Tongue (tissue), 2 donors: Measurements from ENCODE around the gene NPBWR2. TPM values are rescaled to one million over a fixed set of nuclear protein-coding genes. Genes with fewer than 3 reads are reported as not detected.
A peak's percentile ranks its signal among the peaks of the same experiment; 100 is the strongest.

ENCODE experiments used
- DNase-seq: peaks from one replicate; pipeline ENCODE4 v3.0.0-alpha.2; 2015
- total RNA-seq: library from RNA; depleted of rRNA; stranded (reverse); fragments of >200 nt; gene quantifications from one replicate; pipeline ENCODE4 v1.2.3, GENCODE V29; 2014

The NPBWR2 gene
- total RNA-seq, 1 donor from 2014 or later: not detected

DNA sequence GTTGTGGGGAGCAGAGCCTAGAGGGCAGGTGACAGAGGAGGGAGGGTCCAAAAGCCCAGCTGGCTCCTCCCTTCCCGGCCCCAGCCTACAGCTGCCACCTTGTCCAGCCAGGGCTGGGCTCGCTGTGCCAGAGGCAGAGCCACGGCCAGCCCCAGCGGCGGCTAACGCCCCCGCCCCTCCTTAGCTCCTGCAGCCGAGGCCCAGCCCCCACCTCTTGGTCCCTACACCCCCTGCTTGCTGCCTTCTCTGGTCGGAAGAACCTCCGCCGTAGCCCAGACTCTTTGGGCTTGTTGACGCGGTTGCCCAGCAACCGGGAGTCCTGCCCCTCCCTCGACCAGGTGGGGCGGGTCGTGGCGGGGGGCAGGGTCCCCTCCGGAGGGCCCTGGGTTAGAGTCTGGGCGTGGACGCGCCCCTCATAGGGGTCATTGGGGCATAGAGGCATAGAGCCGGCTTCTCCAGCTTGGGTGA lies 22.6 kb downstream of the NPBWR2 start:
- DNase-seq: no peak

DNA sequence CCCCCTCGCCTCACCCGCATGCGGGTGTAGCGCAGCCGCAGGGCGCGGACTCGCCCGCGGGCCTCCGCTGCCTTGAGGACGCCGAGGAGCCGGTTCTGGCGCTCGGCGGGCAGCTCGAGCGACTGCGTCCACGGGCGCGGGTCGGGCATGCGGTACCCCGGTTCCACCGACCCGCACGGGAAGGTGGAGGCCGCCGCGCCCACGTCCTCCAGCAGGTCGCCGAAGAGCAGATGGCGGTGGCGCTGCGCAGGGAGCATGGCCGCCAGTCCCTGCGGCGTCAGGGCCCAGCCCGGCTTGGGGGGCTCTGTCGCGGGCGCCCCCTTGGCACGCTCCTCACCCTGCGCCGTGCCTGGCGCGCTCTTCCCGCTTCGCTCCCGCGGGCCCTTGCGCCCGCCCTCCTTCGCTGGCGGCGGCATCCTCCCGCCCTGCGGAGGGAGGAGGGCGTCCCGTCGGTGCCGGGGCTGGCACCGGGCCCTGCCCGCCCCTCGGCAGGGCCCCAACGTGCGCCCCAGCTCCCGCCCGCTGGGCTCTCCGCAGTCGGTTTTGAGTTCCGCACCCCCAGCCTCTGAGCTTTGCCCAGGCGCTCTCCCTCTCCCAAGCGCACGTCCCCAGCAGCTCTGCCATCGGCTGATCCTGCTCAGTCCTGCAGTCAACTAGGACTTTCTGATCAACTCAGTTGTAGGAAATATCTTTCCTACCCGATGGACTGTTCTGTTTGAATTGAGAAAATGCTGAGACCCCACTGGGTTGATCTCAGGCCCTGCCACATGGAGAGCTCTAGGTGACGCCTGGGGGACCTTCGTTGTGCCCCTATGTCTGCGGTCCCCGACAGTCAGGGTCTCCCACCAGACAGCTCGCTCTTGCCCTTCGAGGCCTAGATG lies 23.3 kb downstream of the NPBWR2 start, which contains the start of gene LKAAEAR1:
Gene LKAAEAR1, minus strand, starts transcription at position 595 of the 881 bp plus-strand sequence. Its CDS starts 179 bp downstream, at position 416.
- DNase-seq: peak; percentile 42

DNA sequence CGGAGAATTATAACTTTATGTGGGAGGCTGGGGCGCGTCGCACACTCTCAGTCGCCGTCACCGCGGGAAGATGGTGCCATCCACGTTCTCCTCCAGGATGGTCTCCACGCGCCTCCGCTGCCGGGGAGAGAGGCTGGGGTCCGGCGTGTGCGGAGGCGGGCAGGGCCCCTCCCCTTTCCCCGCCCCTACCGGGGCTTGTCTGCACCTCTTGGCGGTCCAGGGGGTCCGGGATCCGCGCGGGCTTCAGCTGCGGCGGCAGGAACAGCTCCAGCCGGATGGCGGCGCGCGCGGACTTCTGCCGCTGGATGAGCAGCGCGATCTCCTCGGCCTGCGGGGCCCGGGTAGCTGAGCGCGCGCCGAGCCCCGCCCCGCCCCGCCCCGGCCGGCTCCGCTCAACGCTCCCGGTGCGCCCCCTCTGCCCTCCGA lies 24.0 kb downstream of the NPBWR2 start:
- peak; percentile 88 for DNase-seq

DNA sequence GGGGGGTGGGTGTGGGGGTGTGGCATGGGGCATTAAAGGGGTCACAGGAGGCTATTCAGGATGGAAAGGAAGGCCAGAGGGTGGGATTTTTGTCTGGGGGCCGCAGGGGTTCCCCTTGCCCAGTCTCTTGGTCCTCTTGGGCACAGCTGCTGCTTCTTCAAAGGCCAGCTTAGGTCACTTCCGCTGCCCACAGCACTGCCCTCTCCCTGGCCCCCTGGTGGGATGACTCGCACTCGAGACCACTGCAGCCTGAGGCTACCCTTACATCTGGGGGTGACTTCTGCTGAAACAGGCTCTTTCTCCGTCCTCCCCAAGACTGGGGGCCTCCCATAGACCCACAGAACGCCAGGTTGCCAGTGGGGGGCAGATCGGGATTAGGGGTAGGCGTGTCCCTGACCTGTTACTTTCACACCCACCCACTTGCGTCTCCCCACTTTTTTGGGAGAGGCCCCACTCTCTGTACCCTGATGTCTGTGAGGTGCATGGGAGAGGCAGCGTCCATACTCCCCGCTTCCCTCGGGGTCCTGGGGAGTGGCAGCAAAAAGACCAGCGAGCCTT lies 24.5 kb downstream of the NPBWR2 start:
- DNase-seq: no peak

DNA sequence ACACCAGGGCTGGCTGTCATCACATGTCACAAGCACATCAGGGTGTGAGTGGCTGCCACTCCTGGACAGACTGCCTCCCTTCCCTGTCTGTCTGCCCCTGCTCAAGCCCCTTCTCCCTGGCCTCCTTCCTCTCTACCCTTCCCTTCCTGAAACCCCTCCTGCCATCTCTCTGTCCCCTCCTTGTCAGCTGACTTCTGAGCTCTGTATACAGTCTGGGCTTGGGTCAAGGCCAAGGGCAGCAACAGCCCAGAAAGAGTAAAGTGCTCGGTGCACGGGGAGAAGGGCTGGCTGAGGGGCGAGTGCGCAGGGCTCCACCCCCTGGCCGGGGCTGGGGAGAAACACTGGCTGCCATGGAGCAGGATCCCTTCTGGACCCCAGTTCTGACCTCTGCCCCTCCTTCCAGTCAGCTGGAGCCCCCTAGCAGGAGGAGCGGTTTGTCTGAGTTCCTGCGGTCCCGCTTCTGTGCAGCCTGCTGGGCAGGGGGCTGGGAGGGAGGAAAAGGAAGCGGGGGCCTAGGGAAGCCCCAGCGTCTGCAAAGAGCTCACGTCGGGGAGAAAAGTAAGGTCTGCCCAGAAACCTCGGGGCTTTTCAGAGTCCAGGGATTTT lies 25.1 kb downstream of the NPBWR2 start:
- DNase-seq: no peak

DNA sequence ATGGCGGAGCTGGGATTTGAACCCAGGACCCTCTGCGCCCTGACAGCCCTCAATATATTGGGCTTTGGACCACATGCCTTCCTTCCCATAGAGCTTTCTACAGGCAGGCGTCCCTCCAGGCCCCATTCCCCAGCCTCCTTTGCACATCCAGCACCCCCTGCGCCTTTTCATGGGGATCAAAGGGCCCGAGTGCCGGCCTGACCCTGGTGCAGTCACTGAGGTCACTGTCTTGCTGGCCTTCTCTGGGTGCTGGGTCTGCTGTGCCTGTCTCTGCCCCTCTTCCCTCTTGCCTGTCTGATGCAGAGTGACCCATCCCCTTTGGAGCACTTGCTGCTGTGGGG lies 25.8 kb downstream of the NPBWR2 start:
- no peak for DNase-seq

DNA sequence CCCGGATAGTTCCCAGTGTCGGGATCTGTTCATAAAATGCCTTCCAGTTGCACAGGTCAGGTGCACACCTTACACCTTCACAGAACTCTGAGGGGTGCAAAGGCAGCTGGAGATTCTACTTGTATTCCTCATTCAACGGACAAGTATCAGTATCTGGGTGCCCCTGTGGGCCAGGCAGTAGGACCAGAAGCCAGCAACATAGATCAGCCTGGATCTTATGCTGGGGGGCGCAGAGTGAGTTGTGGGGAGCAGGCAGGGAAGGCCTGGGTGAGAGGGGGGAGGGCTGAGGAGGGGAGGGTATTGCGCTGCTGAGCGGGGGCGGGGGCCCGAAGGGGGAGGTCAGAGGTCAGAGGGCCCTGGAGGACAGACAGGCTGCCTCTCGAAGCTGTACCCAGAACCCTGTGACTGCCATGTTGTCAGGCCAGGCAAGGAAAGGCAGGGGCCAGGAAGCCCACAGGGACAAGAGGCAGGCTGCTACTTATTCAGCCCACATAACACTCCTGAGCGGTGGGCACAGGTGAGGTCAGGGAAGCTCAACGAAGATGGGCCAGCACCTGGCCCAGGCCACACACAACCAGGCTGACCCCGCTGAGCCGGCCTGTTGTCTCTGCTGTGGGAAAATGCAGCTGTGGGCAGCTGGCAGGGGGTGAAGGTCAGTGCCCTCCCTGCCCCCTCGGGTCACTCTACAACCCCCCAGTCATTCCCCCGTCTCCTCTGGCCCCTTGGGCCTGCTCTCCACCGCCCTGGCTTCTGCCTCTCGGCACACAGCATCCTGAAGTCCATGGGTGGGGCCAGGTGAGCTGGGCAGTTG lies 26.3 kb downstream of the NPBWR2 start:
- DNase-seq: no peak

DNA sequence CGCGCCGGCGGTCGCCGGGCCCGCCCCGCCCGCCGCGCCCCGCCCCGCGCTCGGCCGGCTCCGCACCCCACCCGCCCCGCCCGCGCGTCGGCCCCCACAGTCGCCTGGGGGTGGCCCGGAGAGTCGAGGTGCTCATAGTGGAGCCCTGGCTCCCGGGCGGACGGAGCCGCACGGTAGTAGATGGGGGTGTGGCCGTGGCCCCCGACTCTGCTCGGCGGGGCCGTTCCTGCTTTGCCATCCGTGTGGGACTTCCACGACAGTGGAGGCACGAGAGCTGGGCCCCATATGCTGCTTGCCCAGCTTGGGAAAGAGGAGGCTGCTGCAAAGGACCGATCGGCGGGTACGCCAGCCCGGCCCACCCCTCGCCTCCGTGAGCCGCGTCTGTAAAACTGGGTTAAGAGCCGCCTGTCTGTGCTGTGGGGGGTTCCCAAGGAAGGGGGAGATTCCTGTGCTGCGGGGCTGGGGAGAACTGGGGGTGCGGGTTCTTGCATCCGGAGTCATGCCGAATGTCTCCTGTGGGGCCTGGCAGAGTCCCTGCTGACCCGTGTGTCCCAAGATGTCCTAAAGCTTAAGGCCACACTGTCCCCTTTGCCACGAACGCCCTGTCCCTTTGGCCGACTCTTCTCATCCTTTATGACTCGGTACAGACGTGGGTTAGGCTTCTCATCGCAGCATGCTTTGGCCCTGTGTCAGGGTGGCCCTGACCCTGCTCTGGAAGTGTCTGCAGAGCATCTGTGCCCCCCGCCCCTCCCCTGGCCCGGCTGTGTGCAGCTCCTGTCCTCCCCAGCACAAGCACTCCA lies 27.2 kb downstream of the NPBWR2 start, which contains the start of gene OPRL1:
Gene OPRL1, plus strand, starts transcription at position 70 of the 800 bp plus-strand sequence. CDS start 12,639 bp downstream, outside the sequence.
- DNase-seq: no peak

DNA sequence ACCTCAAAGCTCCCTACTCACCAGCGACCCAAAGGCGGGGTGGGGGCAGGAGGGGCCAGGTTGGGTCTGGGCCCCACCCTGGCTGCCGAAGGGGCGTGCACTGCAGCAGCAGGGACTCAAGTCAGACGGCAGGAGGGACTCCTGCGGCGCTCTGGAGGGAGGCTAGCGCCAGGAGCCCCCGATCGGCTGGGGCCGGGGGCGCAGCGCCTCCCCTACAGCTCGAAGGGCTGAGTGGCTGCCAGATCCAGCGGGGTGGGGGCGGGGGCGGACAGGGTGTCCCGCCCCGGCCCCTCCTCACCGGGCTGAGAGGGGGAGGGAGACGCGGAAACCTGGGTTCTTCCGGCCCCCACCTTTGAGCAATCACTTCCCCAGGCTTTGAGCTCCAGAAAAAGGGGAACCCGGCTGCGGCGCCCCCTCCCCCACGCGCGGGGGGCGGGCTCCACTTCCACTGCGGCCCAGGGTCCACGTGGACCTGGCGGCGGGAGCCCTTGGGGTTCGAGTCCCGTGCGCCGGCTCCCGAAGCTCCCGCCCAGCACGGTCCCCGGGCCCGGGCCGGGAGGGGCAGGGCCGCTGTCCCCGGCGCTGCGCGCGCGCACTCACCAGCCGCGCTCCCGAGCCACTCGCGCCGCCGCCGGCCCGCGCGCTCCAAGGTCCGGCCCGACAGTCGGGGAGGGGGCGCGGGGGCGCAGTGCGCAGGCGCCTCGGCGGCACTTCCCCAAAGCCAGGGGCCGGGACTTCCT lies 27.9 kb downstream of the NPBWR2 start, which contains the start of gene RGS19:
Gene RGS19, minus strand, starts transcription at position 246 of the 740 bp plus-strand sequence. CDS start 2,632 bp downstream, outside the sequence.
- DNase-seq: peak; percentile 88

DNA sequence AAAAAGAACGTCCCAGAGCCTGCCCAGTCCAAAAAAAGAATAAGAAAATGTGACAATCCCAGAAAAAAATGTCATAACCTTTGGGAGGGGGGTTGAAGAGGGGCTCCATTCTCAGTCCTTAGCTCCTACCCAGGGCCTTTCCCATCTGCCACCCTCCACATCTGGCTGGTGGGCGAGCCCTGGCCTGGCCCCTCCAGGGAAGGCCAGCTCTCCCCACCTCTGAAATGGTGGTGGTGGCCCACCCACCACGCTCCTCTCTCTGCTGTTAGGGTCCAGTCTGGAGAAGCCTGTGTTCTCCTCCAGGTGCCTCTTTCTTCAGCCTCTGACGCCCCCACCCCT lies 28.5 kb downstream of the NPBWR2 start:
- no peak for DNase-seq

DNA sequence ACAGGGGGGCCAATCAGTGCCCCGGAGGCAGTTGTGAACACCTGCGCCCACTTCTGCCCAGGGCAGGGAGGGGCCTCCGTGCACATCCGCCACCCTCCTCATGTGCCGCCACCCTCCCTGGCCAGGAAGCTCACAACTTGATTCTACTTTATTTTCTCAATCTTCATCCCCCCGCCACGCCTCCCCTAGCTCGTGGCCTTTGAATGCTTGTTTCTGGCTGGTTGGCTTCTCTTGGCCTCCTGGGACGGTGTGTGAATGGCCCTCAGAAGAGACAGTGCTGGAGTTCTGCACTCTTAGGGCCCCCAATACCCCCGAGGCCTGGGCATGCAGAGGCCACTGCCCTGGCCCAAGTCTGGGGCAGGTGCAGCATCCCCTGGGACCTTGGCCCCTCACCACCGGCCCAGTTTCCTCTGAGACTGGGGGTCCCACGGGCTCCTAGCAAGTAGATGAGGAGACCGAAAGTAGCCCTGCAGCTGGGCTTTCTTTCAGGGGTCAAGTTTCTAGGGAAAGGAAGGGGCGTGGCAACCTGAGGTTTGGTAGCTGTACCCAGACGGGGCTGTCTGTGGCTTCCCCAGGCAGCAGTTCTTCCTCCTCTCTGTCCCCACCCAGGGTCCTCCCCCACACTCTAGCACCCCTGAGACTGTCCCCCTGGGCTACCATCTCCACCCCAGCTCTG lies 29.4 kb downstream of the NPBWR2 start:
- DNase-seq: no peak

DNA sequence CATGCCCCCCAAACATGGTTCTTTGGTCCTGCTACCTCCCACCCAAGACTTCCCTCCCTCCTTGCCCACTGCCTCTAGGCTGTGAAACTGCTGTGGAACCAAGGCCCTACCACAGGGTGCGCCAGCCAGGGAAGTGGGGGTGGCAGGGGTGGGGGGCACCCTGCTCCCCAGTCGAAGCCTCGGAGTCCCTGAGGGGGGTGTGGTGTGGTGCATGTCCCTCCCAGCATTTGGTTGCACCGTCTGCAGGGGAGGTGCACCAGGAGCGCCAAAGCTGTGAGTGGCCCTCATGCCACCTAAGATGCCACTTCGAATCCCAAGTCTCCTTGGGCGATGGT lies 29.9 kb downstream of the NPBWR2 start:
- no peak for DNase-seq

DNA sequence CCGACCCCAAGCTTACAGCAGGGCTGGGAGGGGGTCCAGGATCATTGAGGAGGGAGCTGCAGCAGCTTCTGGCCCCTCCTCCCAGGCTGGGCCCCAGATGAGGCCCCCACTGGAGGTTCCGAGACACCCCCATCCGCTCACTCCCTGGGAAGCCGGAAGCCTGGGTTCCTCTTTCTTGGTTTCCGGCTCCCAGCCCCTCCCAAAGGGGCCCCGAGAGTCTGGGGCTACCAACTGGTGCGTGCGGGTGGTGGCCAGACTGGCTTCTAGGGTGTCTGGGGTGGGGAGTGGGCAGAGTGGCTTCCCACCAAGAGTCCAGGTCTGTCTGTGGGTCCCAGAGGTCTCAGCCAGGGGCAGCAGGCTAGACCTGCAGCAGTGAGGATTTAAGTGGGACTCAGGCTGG lies 30.3 kb downstream of the NPBWR2 start:
- no peak for DNase-seq

DNA sequence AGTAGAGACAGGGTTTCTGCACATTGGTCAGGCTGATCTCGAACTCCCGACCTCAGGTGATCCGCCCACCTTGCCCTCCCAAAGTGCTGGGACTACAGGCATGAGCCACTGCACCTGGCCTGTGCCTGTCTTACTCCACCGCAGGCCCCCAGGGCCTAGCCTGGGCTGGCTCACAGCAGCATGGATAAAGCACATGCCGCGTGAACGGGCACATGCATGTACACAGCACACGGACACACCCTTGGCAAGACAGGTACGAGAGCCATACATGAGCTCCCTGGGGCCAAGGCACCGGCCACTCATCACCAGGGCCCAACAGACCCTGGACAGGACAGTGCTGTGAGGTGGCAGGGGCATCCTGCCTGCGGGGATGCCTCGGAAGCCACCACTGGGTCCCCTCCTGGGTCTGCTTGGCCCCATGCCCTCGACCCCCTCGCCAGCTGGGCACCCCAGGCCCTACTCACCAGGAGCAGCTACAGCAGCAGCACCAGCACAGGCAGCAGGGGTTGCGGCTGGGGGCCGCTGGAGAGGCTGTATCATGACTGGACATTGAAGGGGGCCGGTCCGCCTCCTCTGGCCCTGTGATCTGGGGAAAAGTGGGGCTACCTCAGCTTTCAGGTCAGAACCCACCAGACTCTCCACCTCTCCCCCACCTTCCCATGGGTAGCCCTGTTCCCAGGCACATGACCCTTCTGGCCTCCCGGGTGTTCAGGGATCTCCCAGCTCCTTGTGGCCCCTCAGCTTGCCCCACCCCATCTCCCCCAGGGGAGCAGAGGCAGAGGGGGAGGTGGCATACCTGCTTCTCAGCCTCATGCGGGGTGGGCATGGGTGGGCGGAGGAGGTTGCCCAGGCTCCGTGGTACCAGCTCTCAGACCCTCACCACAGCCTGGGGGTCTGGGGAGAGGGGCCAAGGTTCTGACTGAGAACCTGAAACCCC lies 31.0 kb downstream of the NPBWR2 start:
- DNase-seq: no peak

DNA sequence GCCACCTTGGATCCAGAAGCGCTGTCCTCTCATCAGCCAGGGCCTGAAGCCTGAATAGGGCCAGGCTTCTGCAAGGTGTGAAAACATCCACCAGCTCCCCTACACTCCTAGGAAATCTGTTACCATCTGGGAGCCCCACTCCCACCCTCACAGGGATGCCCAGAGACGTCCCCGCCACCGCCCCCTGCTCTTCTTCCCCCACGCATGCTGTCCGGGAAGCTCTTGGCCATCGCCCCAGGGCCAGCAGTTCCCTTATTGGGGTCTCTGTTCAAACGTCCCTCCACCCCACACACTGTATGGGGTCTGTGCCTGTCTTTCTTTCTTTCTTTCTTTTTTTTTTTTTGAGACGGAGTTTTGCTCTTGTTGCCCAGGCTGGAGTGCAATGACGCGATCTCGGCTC lies 31.8 kb downstream of the NPBWR2 start:
- no peak for DNase-seq

DNA sequence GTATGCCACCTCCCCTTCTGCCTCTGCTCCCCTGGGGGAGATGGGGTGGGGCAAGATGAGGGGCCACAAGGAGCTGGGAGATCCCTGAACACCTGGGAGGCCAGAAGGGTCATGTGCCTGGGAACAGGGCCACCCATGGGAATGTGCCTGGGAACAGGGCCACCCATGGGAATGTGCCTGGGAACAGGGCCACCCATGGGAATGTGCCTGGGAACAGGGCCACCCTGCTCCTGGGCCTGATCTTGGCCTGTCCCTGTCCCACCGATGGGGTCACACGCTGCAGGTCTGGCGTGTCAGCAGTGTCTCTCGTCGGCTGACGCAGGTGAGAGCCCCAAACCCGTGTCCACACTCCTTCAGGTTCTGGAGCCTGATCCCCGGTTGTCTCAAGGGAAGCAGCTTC lies 32.4 kb downstream of the NPBWR2 start:
- DNase-seq: no peak

DNA sequence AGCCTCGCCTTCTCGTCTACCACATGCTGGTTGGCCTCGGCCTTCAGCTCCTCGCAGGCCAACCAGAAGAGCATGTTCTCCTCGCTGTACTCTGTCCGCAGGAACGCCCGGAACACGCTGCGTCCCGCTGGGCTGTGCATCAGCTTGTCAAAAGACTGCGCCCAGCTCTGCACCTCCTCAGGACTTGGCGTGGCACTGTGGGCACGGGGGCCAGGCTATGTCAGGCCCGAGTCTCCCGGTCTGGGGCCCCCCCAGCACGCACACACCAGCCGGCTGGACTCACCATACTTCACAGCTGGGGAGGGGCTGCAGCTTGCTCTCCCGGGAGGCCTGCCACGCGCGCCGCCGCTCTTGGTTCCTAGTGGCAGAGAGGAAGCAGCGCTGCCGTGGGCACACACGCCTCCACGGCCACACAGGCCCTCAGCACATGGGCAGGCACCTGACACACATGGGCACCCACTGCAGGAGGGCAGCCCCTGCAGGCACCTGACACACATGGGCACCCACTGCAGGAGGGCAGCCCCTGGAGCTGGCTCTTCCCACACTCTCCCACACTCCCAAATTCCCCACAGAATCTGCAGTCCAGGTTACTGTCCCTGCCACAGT lies 33.1 kb downstream of the NPBWR2 start:
- DNase-seq: no peak

DNA sequence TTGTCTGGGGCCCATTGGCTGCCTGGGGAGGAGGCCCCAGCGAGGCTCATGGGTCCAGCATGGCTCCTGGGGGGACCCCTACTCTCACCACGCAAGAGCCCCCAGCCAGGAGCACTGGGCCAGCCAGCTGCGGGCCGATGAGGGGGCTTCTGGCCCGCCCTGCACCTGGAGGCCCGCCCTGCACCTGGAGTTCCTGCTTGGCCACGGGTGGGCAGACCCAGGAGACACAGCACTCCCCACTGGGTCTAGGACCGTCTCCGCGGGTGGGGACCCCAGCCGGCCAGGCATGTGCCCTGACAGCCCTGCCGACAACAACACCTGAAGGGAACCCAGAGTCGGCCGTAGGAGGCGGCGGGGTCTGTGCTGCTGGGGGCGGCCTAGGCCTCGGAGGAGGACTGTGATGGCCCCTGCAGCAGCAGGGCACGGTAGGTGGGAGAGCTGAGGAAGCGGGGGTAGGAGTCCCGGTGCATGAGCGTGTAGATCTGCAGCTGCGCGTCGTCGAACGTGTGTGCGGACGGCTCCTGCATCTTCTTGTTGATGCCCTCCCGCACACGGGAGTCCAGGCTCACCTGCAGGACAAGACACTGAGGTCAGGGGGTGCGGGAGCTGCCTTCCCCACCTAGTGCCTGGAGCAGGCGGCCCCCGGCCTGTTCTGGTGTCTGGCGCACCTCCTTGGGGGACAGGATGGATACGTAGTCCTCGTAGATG lies 33.7 kb downstream of the NPBWR2 start:
- DNase-seq: no peak
